HG02642 (cell line): ENCODE data around the gene RAB6A.

Experiments used
- ATAC-seq: cut with Tn5 transposase; IDR thresholded peaks from one replicate; pipeline ENCODE4 v1.9.1; 2021; ENCODE audit warnings: mild to moderate bottlenecking; ENCODE audit not compliant: unreplicated experiment, poor library complexity

The RAB6A gene

GRCh38 chr11:73635721-73636120 is 125.2 kb downstream of the RAB6A start:
- ATAC-seq: no peak

GRCh38 chr11:73633999-73634398 is 126.9 kb downstream of the RAB6A start:
- no peak for ATAC-seq

GRCh38 chr11:73632996-73633395 is 127.9 kb downstream of the RAB6A start:
- ATAC-seq: no peak

DNA sequence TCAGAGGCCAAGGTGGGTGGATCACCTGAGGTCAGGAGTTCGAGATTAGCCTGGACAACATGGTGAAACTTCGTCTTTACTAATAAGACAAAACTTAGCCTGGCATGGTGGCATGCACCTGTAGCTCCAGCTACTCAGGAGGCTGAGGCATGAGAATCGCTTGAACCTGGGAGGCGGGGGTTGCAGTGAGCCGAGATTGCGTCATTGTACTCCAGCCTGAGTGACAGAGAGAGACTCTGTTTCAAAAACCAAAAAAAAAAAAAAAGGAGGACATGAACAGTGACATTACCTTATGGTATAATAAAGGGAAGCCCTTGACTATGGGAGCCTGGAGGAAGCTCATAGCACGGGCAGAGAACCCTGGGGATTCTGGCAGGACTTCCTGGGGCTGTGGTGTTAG is 131.0 kb downstream of the RAB6A start:
- ATAC-seq: no peak

- no peak for ATAC-seq
Measured at GRCh38 chr11:73625696-73626318, 135.1 kb downstream of the RAB6A start.
